Fibroblast of villous mesenchyme (primary cell): ENCODE results near the gene RBP2. TPM values are rescaled to one million over a fixed set of nuclear protein-coding genes. Genes with fewer than 3 reads are reported as not detected.

Source experiments
- DNase-seq: peaks from one replicate; pipeline ENCODE4 v3.0.0-alpha.2; 2010; ENCODE audit warnings: low read depth
- H3K4me3 ChIP-seq: 2 replicates; pipeline ENCODE4 v1.5.1; 2011; ENCODE audit warnings: low read depth, mild to moderate bottlenecking, low read length
- CTCF ChIP-seq: IDR thresholded peaks from 2 replicates; pipeline ENCODE4 v1.5.1; 2012; ENCODE audit warnings: low read depth, mild to moderate bottlenecking, low read length; ENCODE audit not compliant: insufficient read depth
- total RNA-seq: library from RNA; depleted of rRNA; stranded (reverse); fragments of >200 nt; gene quantifications from 2 replicates; pipeline ENCODE4 v1.2.3, GENCODE V29; 2012

The RBP2 gene
- total RNA-seq, 1 donor = not detected

GRCh38 chr3:139450159-139450558 is 26.2 kb downstream of the RBP2 start:
- TF ChIP-seq CTCF = no peak
- DNase-seq = no peak
- no peak overlapping the region for H3K4me3 ChIP-seq

GRCh38 chr3:139449566-139449965 is 26.8 kb downstream of the RBP2 start:
- no peak for DNase-seq
- no peak for TF ChIP-seq CTCF
- H3K4me3 ChIP-seq = no peak overlapping the region

GRCh38 chr3:139448104-139448503 is 28.2 kb downstream of the RBP2 start:
- no peak for TF ChIP-seq CTCF
- H3K4me3 ChIP-seq = no peak overlapping the region
- DNase-seq = no peak

GRCh38 chr3:139447486-139447885 is 28.8 kb downstream of the RBP2 start:
- no peak for DNase-seq
- TF ChIP-seq CTCF = no peak

GRCh38 chr3:139444446-139444845 is 31.9 kb downstream of the RBP2 start:
- no peak for TF ChIP-seq CTCF
- DNase-seq = no peak
- no peak overlapping the region for H3K4me3 ChIP-seq

More at GRCh38 chr3:139447486-139447885, 28.8 kb downstream of the RBP2 start:
- H3K4me3 ChIP-seq = no peak overlapping the region

GRCh38 chr3:139443186-139443585 is 33.1 kb downstream of the RBP2 start:
- no peak overlapping the region for H3K4me3 ChIP-seq
- TF ChIP-seq CTCF = no peak
- DNase-seq = no peak

- H3K4me3 ChIP-seq = no peak overlapping the region
- DNase-seq = no peak
- no peak for TF ChIP-seq CTCF
Measured at GRCh38 chr3:139441656-139442055, 34.7 kb downstream of the RBP2 start.
